PFSK-1 (cell line): ENCODE results near the gene DISC1.

Experiments
- FOXP2 ChIP-seq: optimal IDR thresholded peaks from 2 replicates; pipeline ENCODE3; 2011; ENCODE audit warnings: borderline replicate concordance, control low read depth, inconsistent platforms; ENCODE audit not compliant: insufficient read depth; ENCODE audit errors: extremely low read length, extremely low read depth
- POLR2AphosphoS5 ChIP-seq: IDR thresholded peaks from 2 replicates; pipeline ENCODE4 v1.6.1; 2012; ENCODE audit warnings: low read depth, mild to moderate bottlenecking, control low read depth, low read length, moderate library complexity
- SIN3A ChIP-seq: IDR thresholded peaks from 2 replicates; pipeline ENCODE4 v1.6.1; 2012; ENCODE audit warnings: mild to moderate bottlenecking, low read length, moderate library complexity, borderline replicate concordance; ENCODE audit not compliant: insufficient read depth
- TAF1 ChIP-seq: IDR thresholded peaks from 2 replicates; pipeline ENCODE4 v1.6.1; 2012; ENCODE audit warnings: low read length, control low read depth, borderline replicate concordance; ENCODE audit not compliant: insufficient read depth
- TF ChIP-seq, protein P1 (sequence below), 2 experiments: IDR thresholded peaks; 2 replicates each; pipeline versions ENCODE4 v1.6.1 to v1.8.0; 2011 to 2012; ENCODE audit warnings: low read depth in 2 of 2, low read length in 2 of 2, control low read depth in 1 of 2, inconsistent platforms in 1 of 2, mild to moderate bottlenecking in 1 of 2, moderate library complexity in 1 of 2; ENCODE audit not compliant: insufficient read depth in 1 of 2

The DISC1 gene

DNA sequence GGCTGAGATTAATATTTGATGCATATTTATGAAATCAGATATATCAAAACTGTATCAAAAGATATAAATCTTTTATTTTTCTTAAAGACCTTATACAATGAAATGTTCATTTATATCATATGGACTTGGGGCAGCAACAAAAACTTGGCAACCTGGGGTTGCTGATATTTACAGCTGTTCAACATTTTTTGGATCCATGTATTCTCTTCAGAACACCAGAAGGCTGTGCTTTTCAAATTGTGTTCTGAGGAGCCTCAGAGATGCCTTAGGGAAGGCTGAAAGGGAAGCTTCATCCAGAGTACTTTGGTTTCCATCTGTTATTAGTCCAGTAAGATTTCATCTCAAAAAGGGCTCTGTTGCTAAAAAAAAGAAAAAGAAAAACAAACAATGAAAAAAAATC is 94.8 kb downstream of the DISC1 start:
- no peak for TF ChIP-seq POLR2AphosphoS5
- no peak for TF ChIP-seq TAF1
- TF ChIP-seq, protein P1, sequence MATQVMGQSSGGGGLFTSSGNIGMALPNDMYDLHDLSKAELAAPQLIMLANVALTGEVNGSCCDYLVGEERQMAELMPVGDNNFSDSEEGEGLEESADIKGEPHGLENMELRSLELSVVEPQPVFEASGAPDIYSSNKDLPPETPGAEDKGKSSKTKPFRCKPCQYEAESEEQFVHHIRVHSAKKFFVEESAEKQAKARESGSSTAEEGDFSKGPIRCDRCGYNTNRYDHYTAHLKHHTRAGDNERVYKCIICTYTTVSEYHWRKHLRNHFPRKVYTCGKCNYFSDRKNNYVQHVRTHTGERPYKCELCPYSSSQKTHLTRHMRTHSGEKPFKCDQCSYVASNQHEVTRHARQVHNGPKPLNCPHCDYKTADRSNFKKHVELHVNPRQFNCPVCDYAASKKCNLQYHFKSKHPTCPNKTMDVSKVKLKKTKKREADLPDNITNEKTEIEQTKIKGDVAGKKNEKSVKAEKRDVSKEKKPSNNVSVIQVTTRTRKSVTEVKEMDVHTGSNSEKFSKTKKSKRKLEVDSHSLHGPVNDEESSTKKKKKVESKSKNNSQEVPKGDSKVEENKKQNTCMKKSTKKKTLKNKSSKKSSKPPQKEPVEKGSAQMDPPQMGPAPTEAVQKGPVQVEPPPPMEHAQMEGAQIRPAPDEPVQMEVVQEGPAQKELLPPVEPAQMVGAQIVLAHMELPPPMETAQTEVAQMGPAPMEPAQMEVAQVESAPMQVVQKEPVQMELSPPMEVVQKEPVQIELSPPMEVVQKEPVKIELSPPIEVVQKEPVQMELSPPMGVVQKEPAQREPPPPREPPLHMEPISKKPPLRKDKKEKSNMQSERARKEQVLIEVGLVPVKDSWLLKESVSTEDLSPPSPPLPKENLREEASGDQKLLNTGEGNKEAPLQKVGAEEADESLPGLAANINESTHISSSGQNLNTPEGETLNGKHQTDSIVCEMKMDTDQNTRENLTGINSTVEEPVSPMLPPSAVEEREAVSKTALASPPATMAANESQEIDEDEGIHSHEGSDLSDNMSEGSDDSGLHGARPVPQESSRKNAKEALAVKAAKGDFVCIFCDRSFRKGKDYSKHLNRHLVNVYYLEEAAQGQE (IDR thresholded peaks at IDR 0.05; ENCODE audit: insufficient read depth in 1 of 2, low read depth in 2 of 2, low read length in 2 of 2), result no peak
- no peak for TF ChIP-seq SIN3A
- no peak for TF ChIP-seq FOXP2

DNA sequence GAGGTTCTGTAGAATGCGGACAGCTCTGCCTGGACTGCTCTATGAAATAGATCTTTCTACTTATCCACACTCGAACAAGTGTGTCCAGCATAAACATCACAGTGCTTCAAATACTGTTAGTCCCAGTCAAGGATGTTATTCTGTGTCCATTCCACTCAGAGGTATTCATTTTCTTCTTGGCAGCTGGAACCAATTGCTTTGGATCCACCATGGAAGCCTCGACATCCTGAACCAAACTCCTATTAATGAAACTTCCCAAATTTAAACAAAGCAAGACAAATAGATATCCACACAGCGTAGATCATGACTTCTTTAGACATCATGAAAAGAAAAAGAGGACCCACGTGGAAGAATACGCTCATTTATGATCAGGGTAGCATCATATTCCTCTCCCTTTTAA is 95.8 kb downstream of the DISC1 start:
- TF ChIP-seq, protein P1 (IDR thresholded peaks at IDR 0.05; ENCODE audit: insufficient read depth in 1 of 2, low read depth in 2 of 2, low read length in 2 of 2), result no peak
- no peak for TF ChIP-seq TAF1
- TF ChIP-seq SIN3A, result no peak
- no peak for TF ChIP-seq POLR2AphosphoS5
- no peak for TF ChIP-seq FOXP2

DNA sequence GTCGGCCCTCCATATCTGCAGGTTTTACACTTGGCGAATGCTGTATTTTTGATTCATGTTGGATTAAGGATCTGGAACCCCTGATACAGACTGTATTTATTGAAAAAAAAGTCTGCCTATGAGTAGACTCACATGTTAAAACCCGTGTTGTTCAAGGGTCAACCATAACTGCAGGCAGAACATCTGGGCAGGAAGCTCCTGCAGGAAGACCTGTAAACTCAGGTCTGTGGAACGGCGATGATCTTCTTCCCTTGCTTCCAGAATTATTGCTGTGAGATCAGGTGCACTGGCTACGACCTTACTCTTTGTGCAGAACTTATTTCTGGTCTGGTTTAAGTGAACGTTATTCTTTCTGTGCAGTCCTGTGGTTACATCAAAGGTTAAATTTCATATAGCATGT is 96.6 kb downstream of the DISC1 start:
- TF ChIP-seq TAF1, result no peak
- no peak for TF ChIP-seq FOXP2
- no peak for TF ChIP-seq POLR2AphosphoS5
- TF ChIP-seq, protein P1 (IDR thresholded peaks at IDR 0.05; ENCODE audit: insufficient read depth in 1 of 2, low read depth in 2 of 2, low read length in 2 of 2), result no peak
- no peak for TF ChIP-seq SIN3A

DNA sequence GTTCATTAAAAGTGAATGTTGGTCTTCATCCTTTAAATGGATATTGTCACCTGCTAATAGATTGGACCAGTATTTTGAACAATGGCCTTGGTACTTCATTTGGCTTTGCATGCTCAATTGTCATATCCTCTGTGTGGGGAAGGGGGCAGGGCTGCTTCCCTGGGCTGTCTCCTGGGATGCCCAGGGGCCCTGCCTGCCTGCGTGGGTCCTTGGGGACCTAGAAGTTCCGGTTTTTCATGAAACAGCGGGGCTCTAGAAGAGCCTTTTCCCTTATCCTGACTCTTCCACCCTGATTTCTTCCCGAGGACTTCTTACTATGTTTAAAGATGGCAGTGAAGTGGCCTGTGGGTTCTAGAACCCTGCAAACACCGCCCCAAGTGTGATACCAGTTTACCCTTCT is 97.5 kb downstream of the DISC1 start:
- TF ChIP-seq POLR2AphosphoS5, result no peak
- no peak for TF ChIP-seq TAF1
- TF ChIP-seq SIN3A, result no peak
- TF ChIP-seq FOXP2, result no peak
- TF ChIP-seq, protein P1 (IDR thresholded peaks at IDR 0.05; ENCODE audit: insufficient read depth in 1 of 2, low read depth in 2 of 2, low read length in 2 of 2), result no peak
